ENCODE measurements around the gene TACR2. TPM values are rescaled to one million over a fixed set of nuclear protein-coding genes. Genes with fewer than 3 reads are reported as not detected.

TACR2 gene
- total RNA-seq, 4 donors from 2014 or later = 0.36 to 0.49 TPM; not detected in 2

DNA sequence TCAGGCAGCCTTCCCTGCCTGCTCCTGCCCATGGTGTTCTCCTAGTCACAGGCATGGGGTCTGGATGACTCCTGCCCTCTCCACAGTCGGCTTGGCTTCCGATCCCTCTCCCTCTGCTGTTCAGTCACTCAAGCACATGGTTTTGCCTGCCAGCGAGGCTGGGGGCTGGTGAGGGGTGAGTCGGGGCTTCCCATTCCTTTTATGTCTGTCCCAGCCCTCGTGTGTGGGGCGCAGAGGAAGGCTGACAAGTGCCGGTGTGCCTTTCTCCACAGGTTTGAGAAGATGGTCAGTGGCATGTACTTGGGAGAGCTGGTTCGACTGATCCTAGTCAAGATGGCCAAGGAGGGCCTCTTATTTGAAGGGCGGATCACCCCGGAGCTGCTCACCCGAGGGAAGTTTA lies 40.1 kb downstream of the TACR2 start:
- intact Hi-C loops (cut with DNase I; ENCODE audit: low total_unique reads) = no loop called here
- DNase-seq (no peak), ATAC-seq (no peak)
- Histone ChIP-seq H3K9me3 (no peaks in the 10 kb centered on the region), H3K27ac (peak overlapping the region; percentile 82 to 91 (median 88)), H3K27me3 (no peaks in the 10 kb centered on the region), H3K36me3 (peaks cover 2 to 28% of the 10 kb centered on the region in 2 donors), H3K4me1 (peaks cover 44 to 60% of the 10 kb centered on the region in 2 donors), H3K4me3 (no peak overlapping the region)
- TF ChIP-seq POLR2A (IDR thresholded peaks at IDR 0.05) = no peak
- TF ChIP-seq, protein P1, sequence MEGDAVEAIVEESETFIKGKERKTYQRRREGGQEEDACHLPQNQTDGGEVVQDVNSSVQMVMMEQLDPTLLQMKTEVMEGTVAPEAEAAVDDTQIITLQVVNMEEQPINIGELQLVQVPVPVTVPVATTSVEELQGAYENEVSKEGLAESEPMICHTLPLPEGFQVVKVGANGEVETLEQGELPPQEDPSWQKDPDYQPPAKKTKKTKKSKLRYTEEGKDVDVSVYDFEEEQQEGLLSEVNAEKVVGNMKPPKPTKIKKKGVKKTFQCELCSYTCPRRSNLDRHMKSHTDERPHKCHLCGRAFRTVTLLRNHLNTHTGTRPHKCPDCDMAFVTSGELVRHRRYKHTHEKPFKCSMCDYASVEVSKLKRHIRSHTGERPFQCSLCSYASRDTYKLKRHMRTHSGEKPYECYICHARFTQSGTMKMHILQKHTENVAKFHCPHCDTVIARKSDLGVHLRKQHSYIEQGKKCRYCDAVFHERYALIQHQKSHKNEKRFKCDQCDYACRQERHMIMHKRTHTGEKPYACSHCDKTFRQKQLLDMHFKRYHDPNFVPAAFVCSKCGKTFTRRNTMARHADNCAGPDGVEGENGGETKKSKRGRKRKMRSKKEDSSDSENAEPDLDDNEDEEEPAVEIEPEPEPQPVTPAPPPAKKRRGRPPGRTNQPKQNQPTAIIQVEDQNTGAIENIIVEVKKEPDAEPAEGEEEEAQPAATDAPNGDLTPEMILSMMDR (IDR thresholded peaks at IDR 0.05 in 4 of 5, conservative IDR thresholded peaks at IDR 0.05 in 1 of 5) = no peak
- in situ Hi-C loops (cut with MboI; ENCODE audit: low sequenced_read_pairs in 4 of 4) = loop anchor here in 1 of 4 donors (25.0 kb wide), 1 partner anchor 389 kb away; the partner anchor contains the start of gene KIFBP

DNA sequence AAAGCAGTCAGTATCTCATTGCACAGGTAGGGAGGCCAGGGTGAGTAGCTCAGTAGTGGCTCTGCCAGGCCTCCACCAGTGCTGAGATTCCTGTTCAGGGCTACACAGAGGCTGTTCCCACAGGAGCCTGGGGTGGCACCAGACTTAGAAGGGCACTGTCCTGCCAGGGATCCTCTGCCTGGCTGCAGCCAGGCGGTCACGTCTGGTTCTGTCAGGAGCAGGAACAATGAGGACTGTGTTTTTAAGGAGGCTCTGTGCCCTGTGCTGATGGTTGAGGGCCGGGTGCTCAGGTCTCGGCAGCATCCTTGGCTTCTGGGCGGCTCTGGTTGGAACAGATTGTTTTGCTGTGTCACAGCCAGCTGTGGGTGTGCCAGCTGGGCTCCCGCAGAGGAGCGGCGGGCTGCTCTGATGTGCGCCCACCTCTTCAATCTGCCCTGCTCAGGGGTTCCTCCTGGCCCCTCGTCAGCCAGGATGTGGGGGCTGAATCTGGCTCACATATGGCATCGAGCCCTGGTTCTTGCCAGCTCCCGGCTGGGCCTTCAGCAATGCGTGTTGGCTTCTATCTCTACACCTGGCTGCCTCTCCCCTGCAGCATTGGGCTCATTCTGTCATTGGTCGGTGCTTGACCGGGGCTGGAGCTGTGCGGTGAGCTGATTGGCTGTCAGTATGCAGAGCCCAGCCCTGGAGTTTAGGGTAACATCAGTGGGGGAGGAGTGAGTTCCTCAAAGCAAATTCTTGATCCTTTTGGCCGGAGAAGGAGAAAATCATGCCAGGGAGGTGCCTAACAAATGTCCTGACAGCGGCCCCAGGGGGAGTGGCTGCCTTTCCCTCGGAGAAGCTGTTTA lies 41.2 kb downstream of the TACR2 start:
- intact Hi-C loops (cut with DNase I; ENCODE audit: low total_unique reads) = loop anchor here (2.0 kb wide), 1 partner anchor 57 kb away; no protein-coding TSS in a partner anchor
- H3K36me3 ChIP-seq = peaks cover 2 to 35% of the 10 kb centered on the region in 2 donors
- in situ Hi-C loops (cut with MboI; ENCODE audit: low sequenced_read_pairs in 4 of 4) = loop anchor here in 1 of 4 donors (25.0 kb wide), 1 partner anchor 388 kb away; the partner anchor contains the start of gene KIFBP

DNA sequence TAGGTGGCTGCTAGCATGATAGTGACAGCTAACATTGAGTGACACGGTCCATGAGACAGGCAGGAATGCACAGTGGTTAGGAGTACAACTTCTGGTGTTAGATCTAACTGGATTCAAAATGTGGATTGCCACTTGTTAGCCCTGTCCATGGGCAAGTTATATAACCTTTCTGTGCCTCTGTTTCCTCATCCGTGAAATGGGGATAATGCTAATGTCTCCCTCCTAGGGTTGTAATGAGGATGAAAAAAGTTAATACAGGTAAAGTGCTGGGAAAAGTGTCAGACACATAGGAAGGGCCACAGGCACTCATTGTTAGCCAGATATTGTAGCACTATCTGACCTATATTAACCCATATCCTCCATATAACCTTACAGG lies 41.8 kb downstream of the TACR2 start:
- no peak for ATAC-seq
- intact Hi-C loops (cut with DNase I; ENCODE audit: low total_unique reads) (loop anchor here (2.0 kb wide), 1 partner anchor 56 kb away; no protein-coding TSS in a partner anchor), in situ Hi-C loops (cut with MboI; ENCODE audit: low sequenced_read_pairs in 4 of 4) (loop anchor here in 1 of 4 donors (25.0 kb wide), 1 partner anchor 388 kb away; the partner anchor contains the start of gene KIFBP)
- Histone ChIP-seq H3K9me3 (no peaks in the 10 kb centered on the region), H3K4me1 (peaks cover 44 to 60% of the 10 kb centered on the region in 2 donors), H3K36me3 (peaks cover 7 to 35% of the 10 kb centered on the region in 2 donors), H3K4me3 (peak overlapping the region in 2 of 4 donors; percentile 26 to 37), H3K27ac (peak overlapping the region; percentile 82 to 91 (median 88)), H3K27me3 (no peaks in the 10 kb centered on the region)
- TF ChIP-seq POLR2A (IDR thresholded peaks at IDR 0.05) = no peak
- TF ChIP-seq, protein P1 (IDR thresholded peaks at IDR 0.05 in 4 of 5, conservative IDR thresholded peaks at IDR 0.05 in 1 of 5) = no peak
- no peak for DNase-seq

More for the DNA sequence above, 41.2 kb downstream of the TACR2 start:
- Histone ChIP-seq H3K9me3 (no peaks in the 10 kb centered on the region), H3K4me3 (peak overlapping the region; percentile 21 to 37 (median 29)), H3K27me3 (no peaks in the 10 kb centered on the region), H3K4me1 (peaks cover 44 to 60% of the 10 kb centered on the region in 2 donors), H3K27ac (peak overlapping the region; percentile 82 to 91 (median 88))
- TF ChIP-seq, protein P1 (IDR thresholded peaks at IDR 0.05 in 4 of 5, conservative IDR thresholded peaks at IDR 0.05 in 1 of 5) = peak in 2 of 5 experiments; percentile 21 to 45
- TF ChIP-seq POLR2A (IDR thresholded peaks at IDR 0.05) = peak in 1 of 2 donors; percentile 30
- DNase-seq (peak; percentile 83 to 92), ATAC-seq (peak; percentile 88 to 89)

DNA sequence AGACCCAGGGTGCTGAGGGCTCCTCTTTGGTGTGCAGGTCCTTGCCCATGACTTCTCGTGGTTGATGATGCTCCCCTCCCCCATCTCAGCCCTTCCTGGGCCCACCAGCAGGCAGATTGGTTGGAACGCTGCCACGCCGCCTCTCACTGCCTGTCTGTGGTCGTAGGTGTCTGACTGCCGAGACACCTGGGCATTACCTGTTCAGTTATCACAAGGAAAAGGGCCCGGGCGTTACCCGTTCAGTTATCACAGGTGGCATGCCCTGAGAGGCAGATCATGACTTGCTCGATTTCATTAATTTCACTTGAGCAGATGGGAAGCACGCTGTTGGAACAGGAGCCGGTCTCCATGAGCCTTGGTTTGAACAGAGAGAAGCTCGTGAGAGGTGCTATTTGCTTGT lies 42.5 kb downstream of the TACR2 start:
- DNase-seq (no peak), ATAC-seq (no peak)
- Histone ChIP-seq H3K27me3 (no peaks in the 10 kb centered on the region), H3K9me3 (no peaks in the 10 kb centered on the region), H3K36me3 (peaks cover 8 to 35% of the 10 kb centered on the region in 2 donors), H3K4me1 (peaks cover 44 to 60% of the 10 kb centered on the region in 2 donors), H3K27ac (peak overlapping the region; percentile 82 to 91 (median 88)), H3K4me3 (no peak overlapping the region)
- intact Hi-C loops (cut with DNase I; ENCODE audit: low total_unique reads) = loop anchor here (2.0 kb wide), 1 partner anchor 55 kb away; no protein-coding TSS in a partner anchor
- TF ChIP-seq, protein P1 (IDR thresholded peaks at IDR 0.05 in 4 of 5, conservative IDR thresholded peaks at IDR 0.05 in 1 of 5) = no peak
- TF ChIP-seq POLR2A (IDR thresholded peaks at IDR 0.05) = no peak
- in situ Hi-C loops (cut with MboI; ENCODE audit: low sequenced_read_pairs in 4 of 4) = no loop called here
